ENCODE data around the gene ZNF358.

The ZNF358 gene

GRCh38 chr19:7565332-7565731 lies 49.4 kb downstream of the ZNF358 start:
- TF ChIP-seq EZH2 (optimal IDR thresholded peaks at IDR 0.05; ENCODE audit: low read depth, low read length) (no peak), EZH2phosphoT487 (IDR thresholded peaks at IDR 0.05; ENCODE audit: low read length) (no peak)
- TF ChIP-seq, protein P1, sequence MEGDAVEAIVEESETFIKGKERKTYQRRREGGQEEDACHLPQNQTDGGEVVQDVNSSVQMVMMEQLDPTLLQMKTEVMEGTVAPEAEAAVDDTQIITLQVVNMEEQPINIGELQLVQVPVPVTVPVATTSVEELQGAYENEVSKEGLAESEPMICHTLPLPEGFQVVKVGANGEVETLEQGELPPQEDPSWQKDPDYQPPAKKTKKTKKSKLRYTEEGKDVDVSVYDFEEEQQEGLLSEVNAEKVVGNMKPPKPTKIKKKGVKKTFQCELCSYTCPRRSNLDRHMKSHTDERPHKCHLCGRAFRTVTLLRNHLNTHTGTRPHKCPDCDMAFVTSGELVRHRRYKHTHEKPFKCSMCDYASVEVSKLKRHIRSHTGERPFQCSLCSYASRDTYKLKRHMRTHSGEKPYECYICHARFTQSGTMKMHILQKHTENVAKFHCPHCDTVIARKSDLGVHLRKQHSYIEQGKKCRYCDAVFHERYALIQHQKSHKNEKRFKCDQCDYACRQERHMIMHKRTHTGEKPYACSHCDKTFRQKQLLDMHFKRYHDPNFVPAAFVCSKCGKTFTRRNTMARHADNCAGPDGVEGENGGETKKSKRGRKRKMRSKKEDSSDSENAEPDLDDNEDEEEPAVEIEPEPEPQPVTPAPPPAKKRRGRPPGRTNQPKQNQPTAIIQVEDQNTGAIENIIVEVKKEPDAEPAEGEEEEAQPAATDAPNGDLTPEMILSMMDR (IDR thresholded peaks at IDR 0.05; ENCODE audit: low read length) = no peak
- H3K27ac ChIP-seq (ENCODE audit: low read length) = no peak overlapping the region
- H2AFZ ChIP-seq (ENCODE audit: low read length) = no peak overlapping the region

More at GRCh38 chr19:7565332-7565731, 49.4 kb downstream of the ZNF358 start:
- H3F3A ChIP-seq (ENCODE audit: insufficient read depth, low read length) = no peaks in the 10 kb centered on the region
- H3K79me2 ChIP-seq (ENCODE audit: low read length) = no peaks in the 10 kb centered on the region
- H3K27me3 ChIP-seq (replicated peaks; ENCODE audit: insufficient read depth, low read length) = peaks cover 52% of the 10 kb centered on the region
- H3K4me1 ChIP-seq (ENCODE audit: low read length) = no peaks in the 10 kb centered on the region
- no peaks in the 10 kb centered on the region for H3K9me3 ChIP-seq (replicated peaks; ENCODE audit: insufficient read depth, low read length)
- no peaks in the 10 kb centered on the region for H3K36me3 ChIP-seq (replicated peaks; ENCODE audit: insufficient read depth, low read length)
- no peak overlapping the region for H3K4me3 ChIP-seq (ENCODE audit: low read length)
- no peak for DNase-seq
- H4K20me1 ChIP-seq (ENCODE audit: insufficient read depth, low read length) = no peaks in the 10 kb centered on the region
- H3K9me2 ChIP-seq (replicated peaks; ENCODE audit: insufficient read depth, low read length) = no peaks in the 10 kb centered on the region
- no peak overlapping the region for H3K9ac ChIP-seq (ENCODE audit: low read length)
- H3K4me2 ChIP-seq (ENCODE audit: low read depth, low read length) = no peak overlapping the region
